Skin of body (tissue), 2 donors: Measurements from ENCODE around the gene PAIP1. TPM values are rescaled to one million over a fixed set of nuclear protein-coding genes. Genes with fewer than 3 reads are reported as not detected.
"Not testable (repeated sequence)": the region's sequence is repeated elsewhere in the genome, so short reads cannot be mapped to it uniquely, and the experiment has no call there.

ENCODE experiments used
- DNase-seq: peaks from one replicate; lab custom pipeline; 2025; lab: John Stamatoyannopoulos, UW
- total RNA-seq: library from RNA; depleted of rRNA; stranded (reverse); fragments of >200 nt; gene quantifications from one replicate; pipeline ENCODE4 v1.2.3, GENCODE V29; 2014

PAIP1 gene
- total RNA-seq, 1 donor from 2014 or later: 58.5 TPM

DNA sequence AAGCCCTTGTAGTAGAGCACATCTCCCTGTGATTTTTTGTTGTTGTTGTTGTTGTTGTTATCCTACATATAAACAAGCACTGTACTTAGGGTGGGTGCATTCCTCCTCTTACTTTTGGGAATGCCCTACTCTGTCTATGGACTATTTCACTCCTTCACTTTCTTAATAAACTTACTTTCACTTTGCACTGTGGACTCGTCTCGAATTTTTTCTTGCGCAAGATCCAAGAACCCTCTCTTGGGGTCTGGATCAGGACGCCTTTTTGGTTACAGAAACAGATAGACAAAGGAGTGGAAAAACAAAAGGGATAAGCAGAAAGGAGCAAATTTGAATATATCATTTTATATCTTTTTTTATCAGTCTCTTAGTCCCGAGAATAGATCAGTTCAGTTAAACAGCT lies 14.4 kb upstream of the PAIP1 start:
- DNase-seq: no peak

- no peak for DNase-seq
These were observed 13.7 kb upstream of the PAIP1 start for GRCh38 chr5:43570450-43571158.

- DNase-seq: no peak
These were observed 12.4 kb upstream of the PAIP1 start for GRCh38 chr5:43569236-43569746.

- no peak for DNase-seq
These were observed 11.1 kb upstream of the PAIP1 start for GRCh38 chr5:43567967-43568366.

GRCh38 chr5:43565043-43565442 lies 8.2 kb upstream of the PAIP1 start:
- no peak for DNase-seq

GRCh38 chr5:43564289-43564850 lies 7.5 kb upstream of the PAIP1 start:
- DNase-seq: no peak

GRCh38 chr5:43563321-43563720 lies 6.4 kb upstream of the PAIP1 start:
- DNase-seq: no peak

DNA sequence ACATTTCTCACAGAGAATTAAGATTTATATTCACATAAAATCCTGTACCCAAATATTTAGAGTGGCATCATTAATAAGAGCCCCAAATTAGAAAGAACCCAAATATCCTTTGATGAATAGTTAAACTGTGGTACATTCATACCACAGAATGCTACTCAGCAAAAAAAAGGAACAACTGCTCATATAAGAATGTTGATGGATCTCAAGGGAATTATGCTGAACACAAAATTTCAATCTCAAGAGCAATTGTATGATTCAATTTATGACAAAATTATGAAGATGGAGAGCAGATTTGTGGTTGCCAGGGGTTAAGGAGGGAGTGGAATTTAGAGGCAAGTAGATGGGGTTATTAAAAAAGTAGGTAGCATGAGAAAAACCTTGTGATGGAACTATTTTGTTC lies 4.5 kb upstream of the PAIP1 start:
- no peak for DNase-seq

GRCh38 chr5:43560128-43560527 lies 3.3 kb upstream of the PAIP1 start:
- DNase-seq: no peak

GRCh38 chr5:43556607-43556856 lies 345 bp downstream of the PAIP1 start:
- not testable (repeated sequence) for DNase-seq

GRCh38 chr5:43555895-43556606 lies 826 bp downstream of the PAIP1 start:
- DNase-seq: no peak

DNA sequence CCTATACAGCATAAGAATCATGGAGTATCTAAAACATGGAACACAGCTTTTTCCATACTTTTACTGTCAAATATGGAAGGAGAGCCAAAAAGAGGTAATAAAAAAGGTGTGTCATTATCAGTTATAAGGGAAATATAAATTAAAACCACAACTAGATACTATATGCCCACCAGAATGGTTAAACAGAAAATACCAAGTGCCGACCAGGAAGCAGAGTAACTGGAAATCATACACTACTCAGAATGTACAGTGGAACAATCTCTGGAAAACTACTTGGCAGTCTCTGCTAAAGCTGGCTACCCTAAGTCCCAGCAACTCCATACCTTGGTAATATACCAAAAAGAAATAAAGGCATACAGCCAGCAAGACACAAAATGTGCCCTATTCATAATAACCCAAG lies 2.4 kb downstream of the PAIP1 start:
- no peak for DNase-seq

GRCh38 chr5:43553381-43553780 lies 3.5 kb downstream of the PAIP1 start:
- no peak for DNase-seq

GRCh38 chr5:43551731-43552130 lies 5.1 kb downstream of the PAIP1 start:
- DNase-seq: no peak

DNA sequence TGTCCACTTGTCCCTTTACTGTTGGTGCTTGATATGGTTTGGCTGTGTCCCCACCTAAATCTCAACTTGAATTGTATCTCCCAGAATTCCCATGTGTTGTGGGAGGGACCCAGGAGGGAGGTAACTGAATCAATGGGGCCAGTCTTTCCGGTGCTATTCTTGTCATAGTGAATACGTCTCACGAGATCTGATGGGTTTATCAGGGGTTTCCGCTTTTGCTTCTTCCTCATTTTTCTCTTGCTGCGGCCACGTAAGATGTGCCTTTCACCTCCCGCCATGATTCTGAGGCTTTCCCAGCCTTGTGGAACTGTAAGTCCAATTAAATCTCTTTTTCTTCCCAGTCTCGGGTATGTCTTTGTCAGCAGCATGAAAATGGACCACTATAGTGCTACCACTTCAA lies 7.6 kb downstream of the PAIP1 start:
- not testable (repeated sequence) for DNase-seq

DNA sequence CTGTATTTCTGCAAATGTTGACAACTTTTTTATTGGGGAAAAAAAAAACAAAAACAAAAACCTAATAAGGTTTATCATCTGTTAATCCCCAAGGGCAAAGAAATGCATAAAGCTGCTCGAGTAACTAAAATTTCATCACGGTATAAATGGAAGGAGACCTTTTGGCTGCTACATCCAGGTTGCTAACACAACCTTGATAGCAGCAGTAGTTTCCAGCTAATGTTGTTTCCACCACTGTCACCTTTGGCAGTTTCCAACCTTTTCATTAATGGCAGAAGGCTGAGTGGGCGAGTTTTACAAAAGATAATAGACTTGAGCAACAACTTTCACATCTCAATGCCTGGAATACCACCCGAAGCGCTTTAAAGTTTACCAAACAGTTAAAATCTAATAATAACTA lies 8.5 kb downstream of the PAIP1 start:
- no peak for DNase-seq

GRCh38 chr5:43547532-43547931 lies 9.3 kb downstream of the PAIP1 start:
- DNase-seq: no peak

- no peak for DNase-seq
These were observed 13.4 kb downstream of the PAIP1 start for GRCh38 chr5:43543434-43543833.

DNA sequence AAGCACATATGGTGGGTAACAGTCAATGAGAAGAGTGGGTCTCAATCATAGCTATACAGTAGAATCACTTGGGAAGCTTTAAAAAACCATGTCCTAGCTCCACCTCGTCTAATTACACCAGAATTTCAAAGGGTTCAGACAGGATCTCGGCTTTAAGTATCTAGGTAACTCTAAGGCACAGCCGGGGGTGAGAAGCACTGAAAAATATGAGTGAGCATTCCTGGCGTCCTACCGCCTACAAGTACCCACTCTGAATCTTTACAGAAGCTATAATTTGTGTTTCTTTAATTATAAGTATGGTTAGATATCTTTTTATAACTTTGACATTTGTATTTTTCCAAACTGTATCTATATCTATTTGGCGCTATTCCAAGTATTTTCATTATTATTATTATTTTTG lies 16.1 kb downstream of the PAIP1 start:
- DNase-seq: no peak

- DNase-seq: no peak
These were observed 19.9 kb downstream of the PAIP1 start for GRCh38 chr5:43536972-43537371.

DNA sequence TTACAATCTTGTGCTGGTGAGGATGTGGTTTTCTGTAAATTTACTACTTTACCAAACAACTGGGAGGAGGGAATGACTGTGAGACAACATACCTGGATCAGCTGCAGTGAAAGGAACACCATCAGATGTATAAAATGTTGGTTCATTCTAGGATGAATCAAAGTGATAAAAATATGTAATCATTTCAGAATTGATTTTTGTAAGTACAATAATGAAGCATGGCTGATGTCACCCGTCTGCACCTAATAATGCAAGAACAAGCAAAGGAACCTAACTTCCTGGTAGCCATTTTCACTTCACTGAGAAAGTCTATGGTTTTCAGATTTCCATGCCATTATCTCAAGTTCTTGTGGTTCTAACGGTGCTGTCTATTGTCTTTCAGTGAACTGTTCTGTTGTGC lies 23.2 kb downstream of the PAIP1 start:
- DNase-seq: no peak

GRCh38 chr5:43530648-43531047 lies 26.2 kb downstream of the PAIP1 start:
- no peak for DNase-seq

DNA sequence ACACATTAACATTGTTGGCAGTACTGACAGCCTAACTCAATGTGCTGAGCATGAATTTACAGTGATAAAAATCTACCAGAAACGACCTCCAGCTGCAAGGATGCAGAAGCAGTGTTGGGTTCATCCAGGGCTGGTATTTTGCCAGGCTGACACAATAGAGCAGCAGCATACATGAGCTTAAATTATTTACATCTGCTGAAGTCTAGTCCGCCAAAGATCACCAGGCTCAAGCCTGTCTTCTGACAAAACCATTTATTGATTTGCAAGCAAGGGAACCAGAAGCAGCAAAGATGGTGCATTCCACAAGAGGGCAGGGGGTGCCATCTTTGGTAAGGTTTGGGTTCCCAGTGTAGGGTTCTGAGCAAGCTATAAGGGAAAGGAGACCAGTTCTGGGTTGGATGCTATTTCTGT lies 33.2 kb downstream of the PAIP1 start:
- peak; percentile 87 for DNase-seq
